Esophagus squamous epithelium (tissue), 4 donors: Measurements from ENCODE around the gene ZNF45.

Source experiments
- CTCF ChIP-seq, 6 experiments: fragments of 450-650 bp in 4 of 6; fragments of 200-600 bp in 2 of 6; sonication (generic) in 2 of 6; IDR thresholded peaks; one replicate each; pipeline ENCODE4 v1.5.1; 2016 to 2019; ENCODE audit warnings: antibody characterized with exemption in 6 of 6, mild to moderate bottlenecking in 4 of 6, moderate library complexity in 4 of 6
- POLR2A ChIP-seq, 4 donors: fragments of 450-650 bp; IDR thresholded peaks; one replicate each; pipeline ENCODE4 v1.6.1; 2017; ENCODE audit warnings: antibody characterized with exemption in 4 of 4, mild to moderate bottlenecking in 4 of 4, moderate library complexity in 3 of 4

DNA sequence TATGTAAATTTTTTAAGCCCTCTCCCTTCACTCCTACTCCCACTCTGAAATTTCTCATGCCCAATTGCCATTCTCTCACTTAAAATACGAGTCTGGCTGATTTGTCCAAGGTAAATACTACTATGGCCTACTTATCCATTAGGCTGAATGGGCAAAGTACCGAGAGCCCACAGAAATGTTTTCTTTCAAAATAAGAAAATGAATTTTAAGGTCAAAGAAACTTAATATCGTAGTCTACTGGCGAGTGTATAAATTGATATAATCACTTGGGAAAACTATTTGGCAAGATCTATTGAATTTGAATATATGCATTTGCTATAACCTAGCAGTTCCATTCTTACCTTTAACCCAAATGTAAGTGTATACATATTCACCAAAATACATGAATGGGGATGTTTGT lies 32.7 kb downstream of the ZNF45 start:
- TF ChIP-seq CTCF (IDR thresholded peaks at IDR 0.05) (no peak), POLR2A (IDR thresholded peaks at IDR 0.05) (no peak)
